ENCODE results near the gene SYNE3.

DNA sequence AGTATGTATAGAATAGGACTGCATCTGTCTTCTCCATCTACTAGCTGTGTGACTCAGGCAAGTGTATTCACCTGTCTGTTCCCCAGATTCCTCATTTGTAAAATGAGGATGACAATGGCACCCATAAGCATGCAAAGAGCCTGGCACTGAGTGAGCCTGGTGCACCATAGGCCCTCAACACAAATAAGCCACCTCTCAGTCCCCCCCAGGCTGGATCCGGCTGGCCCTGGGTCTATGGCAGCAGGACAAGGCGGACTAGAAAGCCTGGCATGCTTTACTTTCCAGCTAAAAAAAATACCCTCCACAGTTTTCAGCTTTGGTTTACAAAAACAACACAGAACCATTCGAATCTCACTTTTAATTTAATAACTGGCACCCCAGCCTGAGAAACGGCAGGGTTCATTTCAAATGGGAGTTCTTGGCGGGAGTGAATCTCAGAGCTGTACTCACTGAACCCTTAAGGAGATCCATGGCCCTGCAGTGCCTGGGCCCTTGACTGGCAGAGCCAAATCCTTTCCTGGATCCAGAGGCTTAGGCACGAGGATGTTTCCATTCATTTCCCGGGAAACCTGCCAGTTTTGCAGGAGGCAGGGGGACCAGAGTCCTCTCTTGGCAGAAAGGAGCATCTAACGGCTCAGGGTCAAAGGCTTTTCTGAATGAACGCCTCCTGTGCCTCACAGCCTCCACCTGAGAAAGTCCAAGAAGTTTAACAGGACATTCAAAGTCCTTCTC lies 17.7 kb downstream of the SYNE3 start:
- TF ChIP-seq, protein P1, sequence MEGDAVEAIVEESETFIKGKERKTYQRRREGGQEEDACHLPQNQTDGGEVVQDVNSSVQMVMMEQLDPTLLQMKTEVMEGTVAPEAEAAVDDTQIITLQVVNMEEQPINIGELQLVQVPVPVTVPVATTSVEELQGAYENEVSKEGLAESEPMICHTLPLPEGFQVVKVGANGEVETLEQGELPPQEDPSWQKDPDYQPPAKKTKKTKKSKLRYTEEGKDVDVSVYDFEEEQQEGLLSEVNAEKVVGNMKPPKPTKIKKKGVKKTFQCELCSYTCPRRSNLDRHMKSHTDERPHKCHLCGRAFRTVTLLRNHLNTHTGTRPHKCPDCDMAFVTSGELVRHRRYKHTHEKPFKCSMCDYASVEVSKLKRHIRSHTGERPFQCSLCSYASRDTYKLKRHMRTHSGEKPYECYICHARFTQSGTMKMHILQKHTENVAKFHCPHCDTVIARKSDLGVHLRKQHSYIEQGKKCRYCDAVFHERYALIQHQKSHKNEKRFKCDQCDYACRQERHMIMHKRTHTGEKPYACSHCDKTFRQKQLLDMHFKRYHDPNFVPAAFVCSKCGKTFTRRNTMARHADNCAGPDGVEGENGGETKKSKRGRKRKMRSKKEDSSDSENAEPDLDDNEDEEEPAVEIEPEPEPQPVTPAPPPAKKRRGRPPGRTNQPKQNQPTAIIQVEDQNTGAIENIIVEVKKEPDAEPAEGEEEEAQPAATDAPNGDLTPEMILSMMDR (IDR thresholded peaks at IDR 0.05): no peak
- no peak for TF ChIP-seq POLR2A (IDR thresholded peaks at IDR 0.05)
